HepG2 (cell line): ENCODE data around the gene OVCA2. TPM values are rescaled to one million over a fixed set of nuclear protein-coding genes. Genes with fewer than 3 reads are reported as not detected.
A peak's percentile ranks its signal among the peaks of the same experiment; 100 is the strongest.

Source experiments
- CCDC6 ChIP-seq: sonication (generic); formaldehyde crosslinking; IDR thresholded peaks from 2 replicates; pipeline ENCODE4 v1.8.1; 2022; ENCODE audit warnings: mild to moderate bottlenecking, missing genetic modification reagents, moderate library complexity
- GRHL1 ChIP-seq: sonication (generic); formaldehyde crosslinking; conservative IDR thresholded peaks from 2 replicates; pipeline ENCODE4 v1.8.0; 2022; ENCODE audit warnings: missing genetic modification reagents
- NFIB ChIP-seq: sonication (generic); formaldehyde crosslinking; IDR thresholded peaks from 2 replicates; pipeline ENCODE4 v1.9.0; 2021; ENCODE audit warnings: missing genetic modification reagents, mild to moderate bottlenecking, borderline replicate concordance
- PRMT3 ChIP-seq: sonication (generic); formaldehyde crosslinking; IDR thresholded peaks from 2 replicates; pipeline ENCODE4 v1.8.1; 2022; ENCODE audit warnings: low read depth, mild to moderate bottlenecking, moderate library complexity, missing genetic modification reagents, borderline replicate concordance
- PRPF4 ChIP-seq: fragments of 200-400 bp; formaldehyde crosslinking; IDR thresholded peaks from 2 replicates; pipeline ENCODE4 v1.6.1; 2016; ENCODE audit warnings: low read length, low read depth; ENCODE audit not compliant: poor library complexity, severe bottlenecking
- RARA ChIP-seq: IDR thresholded peaks from 2 replicates; pipeline ENCODE4 v1.6.1; 2016; ENCODE audit warnings: missing genetic modification reagents, missing compliant biosample characterization
- SAP130 ChIP-seq: IDR thresholded peaks from 2 replicates; pipeline ENCODE4 v1.6.1; 2016; ENCODE audit warnings: low read depth
- ZBTB2 ChIP-seq: sonication (generic); formaldehyde crosslinking; IDR thresholded peaks from 2 replicates; pipeline ENCODE4 v1.8.0; 2022; ENCODE audit warnings: low read depth, missing genetic modification reagents
- ZBTB8A ChIP-seq: sonication (generic); formaldehyde crosslinking; IDR thresholded peaks from 2 replicates; pipeline ENCODE4 v1.4.0; 2020; ENCODE audit warnings: mild to moderate bottlenecking, low read depth, missing genetic modification reagents, borderline replicate concordance
- ZKSCAN8 ChIP-seq: IDR thresholded peaks from 2 replicates; pipeline ENCODE4 v1.6.1; 2016; ENCODE audit warnings: borderline replicate concordance, missing genetic modification reagents, missing compliant biosample characterization
- ZNF207 ChIP-seq: fragments of 450-650 bp; IDR thresholded peaks from 2 replicates; pipeline ENCODE4 v1.6.1; 2016; ENCODE audit warnings: antibody characterized with exemption, borderline replicate concordance
- ZNF234 ChIP-seq: sonication (generic); formaldehyde crosslinking; conservative IDR thresholded peaks from 2 replicates; pipeline ENCODE4 v1.5.1; 2020; ENCODE audit warnings: mild to moderate bottlenecking, missing genetic modification reagents
- ZNF260 ChIP-seq: sonication (generic); formaldehyde crosslinking; IDR thresholded peaks from 2 replicates; pipeline ENCODE4 v1.4.0; 2020; ENCODE audit warnings: missing genetic modification reagents, low read depth, mild to moderate bottlenecking, borderline replicate concordance
- ZNF335 ChIP-seq: sonication (generic); formaldehyde crosslinking; IDR thresholded peaks from 2 replicates; pipeline ENCODE4 v1.4.0; 2020; ENCODE audit warnings: missing genetic modification reagents
- ZNF33B ChIP-seq: sonication (generic); formaldehyde crosslinking; IDR thresholded peaks from 2 replicates; pipeline ENCODE4 v1.5.1; 2020; ENCODE audit warnings: mild to moderate bottlenecking, missing genetic modification reagents
- ZNF431 ChIP-seq: sonication (generic); formaldehyde crosslinking; IDR thresholded peaks from 2 replicates; pipeline ENCODE4 v1.9.0; 2022; ENCODE audit warnings: missing genetic modification reagents, low read depth, mild to moderate bottlenecking, borderline replicate concordance
- ZNF562 ChIP-seq: sonication (generic); formaldehyde crosslinking; IDR thresholded peaks from 2 replicates; pipeline ENCODE4 v1.8.0; 2022; ENCODE audit warnings: missing genetic modification reagents, borderline replicate concordance
- ZNF570 ChIP-seq: sonication (generic); formaldehyde crosslinking; IDR thresholded peaks from 2 replicates; pipeline ENCODE4 v1.4.0; 2020; ENCODE audit warnings: mild to moderate bottlenecking, missing genetic modification reagents, borderline replicate concordance
- polyA plus RNA-seq, 8 experiments: library from polyadenylated mRNA; depleted of rRNA in 3 of 8; stranded (reverse) in 7 of 8; unstranded in 1 of 8; fragments of >200 nt; fragmentation: Illumina TruSeq in 4 of 8; extraction: Trizol in 4 of 8; gene quantifications; 2 replicates each; pipeline versions ENCODE4 v1.2.1 to v1.2.3, GENCODE V29; 2011 to 2016; ENCODE audit warnings: low read depth in 4 of 8, missing spikeins in 1 of 8, mixed read lengths in 1 of 8; ENCODE audit not compliant: insufficient read depth in 1 of 8
- total RNA-seq, 5 experiments: library from RNA; depleted of rRNA; stranded (reverse); fragments of >200 nt; fragmentation: Illumina TruSeq; extraction: Trizol; gene quantifications; 2 replicates each; pipeline ENCODE4 v1.2.3, GENCODE V29; 2016; ENCODE audit warnings: low read depth in 1 of 5
- TF ChIP-seq, protein P1 (sequence below): IDR thresholded peaks from 2 replicates; pipeline ENCODE4 v1.6.1; 2012; ENCODE audit warnings: inconsistent platforms
- TF ChIP-seq, protein P2 (sequence below): IDR thresholded peaks from 2 replicates; pipeline ENCODE4 v1.6.1; 2016; ENCODE audit warnings: low read depth, control low read depth
- TF ChIP-seq, protein P3 (sequence below): sonication (generic); formaldehyde crosslinking; IDR thresholded peaks from 2 replicates; pipeline ENCODE4 v1.8.0; 2022; ENCODE audit warnings: missing genetic modification reagents, mild to moderate bottlenecking, borderline replicate concordance

OVCA2 gene
- total and polyA plus RNA-seq, 2 of the 13 experiments (the other 11 are each of a cell fraction or from before 2014, with no cell fraction given): 23.7 to 28.2 TPM

DNA sequence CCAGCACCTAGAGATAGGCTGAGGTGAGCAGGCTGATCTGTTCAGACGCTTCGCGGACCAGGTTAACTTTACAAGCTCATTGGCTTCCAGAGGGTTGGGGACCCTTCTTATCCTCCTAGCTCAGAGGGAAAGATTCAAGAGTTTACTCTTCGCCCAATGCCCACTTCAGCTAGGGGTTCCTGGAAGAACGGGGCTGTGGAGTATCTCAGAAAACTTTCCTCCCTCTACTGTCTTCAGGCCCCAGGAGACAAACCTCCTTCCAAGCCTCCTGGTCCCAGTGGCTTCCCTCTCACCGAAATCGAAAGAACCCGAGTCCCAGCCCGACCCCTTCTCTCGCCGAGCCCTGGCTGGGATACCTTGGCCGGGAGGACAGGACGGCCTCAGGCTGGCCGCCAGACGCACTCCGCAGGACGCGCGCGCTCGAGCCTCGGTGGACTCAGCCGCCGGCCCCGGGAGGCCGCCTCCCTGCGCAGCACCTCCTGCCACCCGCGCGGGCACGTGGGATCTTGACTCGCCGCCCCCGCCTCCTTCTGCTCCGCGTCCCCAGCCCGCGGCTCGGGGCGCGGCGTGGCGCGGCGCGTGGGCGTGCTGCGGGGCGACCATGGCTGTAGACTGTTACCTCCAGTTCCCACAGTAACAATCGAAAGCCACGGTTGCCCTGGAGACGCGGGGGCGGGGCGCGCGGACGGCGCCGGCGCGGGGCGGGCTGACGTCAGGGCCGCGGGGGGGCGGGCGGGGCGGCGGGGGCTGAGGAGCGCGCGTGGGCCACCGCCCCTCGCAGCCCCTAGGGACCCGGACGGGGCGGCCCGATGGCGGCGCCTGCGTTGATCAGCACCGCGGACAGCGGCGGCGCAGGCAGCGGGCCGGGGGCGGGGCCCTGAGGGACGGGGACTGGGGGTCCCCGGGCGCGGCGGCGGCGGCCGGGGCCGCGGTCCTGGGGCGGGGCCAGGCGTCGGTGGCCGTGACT is 7.8 kb downstream of the OVCA2 start (continued):
- no peak for TF ChIP-seq ZKSCAN8
- TF ChIP-seq ZNF562 (CRISPR knock-in tag): no peak
- 0 out of 2 replicates have a peak, but pooled peaks have one; percentile 17 for TF ChIP-seq RARA (CRISPR knock-in tag)
- TF ChIP-seq, protein P1, sequence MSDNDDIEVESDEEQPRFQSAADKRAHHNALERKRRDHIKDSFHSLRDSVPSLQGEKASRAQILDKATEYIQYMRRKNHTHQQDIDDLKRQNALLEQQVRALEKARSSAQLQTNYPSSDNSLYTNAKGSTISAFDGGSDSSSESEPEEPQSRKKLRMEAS: peak; percentile 67
- peak; percentile 71 for TF ChIP-seq SAP130 (CRISPR knock-in tag)
- no peak for TF ChIP-seq ZNF234 (CRISPR knock-in tag)
- TF ChIP-seq ZNF260 (CRISPR knock-in tag): no peak
- peak; percentile 35; the same call in 1 of the 2 replicates for TF ChIP-seq ZNF431 (CRISPR knock-in tag)
- TF ChIP-seq CCDC6 (CRISPR knock-in tag): peak; percentile 53; the same call in 1 of the 2 replicates
- no peak for TF ChIP-seq ZNF207
- no peak for TF ChIP-seq NFIB (CRISPR knock-in tag)
- no peak for TF ChIP-seq PRPF4
- TF ChIP-seq, protein P2, sequence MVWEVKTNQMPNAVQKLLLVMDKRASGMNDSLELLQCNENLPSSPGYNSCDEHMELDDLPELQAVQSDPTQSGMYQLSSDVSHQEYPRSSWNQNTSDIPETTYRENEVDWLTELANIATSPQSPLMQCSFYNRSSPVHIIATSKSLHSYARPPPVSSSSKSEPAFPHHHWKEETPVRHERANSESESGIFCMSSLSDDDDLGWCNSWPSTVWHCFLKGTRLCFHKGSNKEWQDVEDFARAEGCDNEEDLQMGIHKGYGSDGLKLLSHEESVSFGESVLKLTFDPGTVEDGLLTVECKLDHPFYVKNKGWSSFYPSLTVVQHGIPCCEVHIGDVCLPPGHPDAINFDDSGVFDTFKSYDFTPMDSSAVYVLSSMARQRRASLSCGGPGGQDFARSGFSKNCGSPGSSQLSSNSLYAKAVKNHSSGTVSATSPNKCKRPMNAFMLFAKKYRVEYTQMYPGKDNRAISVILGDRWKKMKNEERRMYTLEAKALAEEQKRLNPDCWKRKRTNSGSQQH: peak; percentile 82; the same call in 1 of the 2 replicates
- no peak for TF ChIP-seq ZBTB8A (CRISPR knock-in tag)
- TF ChIP-seq, protein P3, sequence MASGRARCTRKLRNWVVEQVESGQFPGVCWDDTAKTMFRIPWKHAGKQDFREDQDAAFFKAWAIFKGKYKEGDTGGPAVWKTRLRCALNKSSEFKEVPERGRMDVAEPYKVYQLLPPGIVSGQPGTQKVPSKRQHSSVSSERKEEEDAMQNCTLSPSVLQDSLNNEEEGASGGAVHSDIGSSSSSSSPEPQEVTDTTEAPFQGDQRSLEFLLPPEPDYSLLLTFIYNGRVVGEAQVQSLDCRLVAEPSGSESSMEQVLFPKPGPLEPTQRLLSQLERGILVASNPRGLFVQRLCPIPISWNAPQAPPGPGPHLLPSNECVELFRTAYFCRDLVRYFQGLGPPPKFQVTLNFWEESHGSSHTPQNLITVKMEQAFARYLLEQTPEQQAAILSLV (CRISPR knock-in tag): no peak
- no peak for TF ChIP-seq ZNF570 (CRISPR knock-in tag)
- TF ChIP-seq PRMT3 (CRISPR knock-in tag): no peak
- no peak for TF ChIP-seq ZNF33B (CRISPR knock-in tag)
- no peak for TF ChIP-seq ZNF335 (CRISPR knock-in tag)
- no peak for TF ChIP-seq GRHL1
- no peak for TF ChIP-seq ZBTB2
- TF ChIP-seq, all 625 proteins: peak for 42
